Heart left ventricle (tissue), 13 donors: Measurements from ENCODE around the gene DCP2.
A peak's percentile ranks its signal among the peaks of the same experiment; 100 is the strongest.

Experiments used
- CTCF ChIP-seq, 12 donors: fragments of 200-600 bp; sonication (generic) in 4 of 12; IDR thresholded peaks; one replicate each; pipeline versions ENCODE4 v1.5.0 to v1.8.0; 2018 to 2022; ENCODE audit warnings: antibody characterized with exemption in 12 of 12, mild to moderate bottlenecking in 5 of 12
- POLR2A ChIP-seq, 2 donors: fragments of 450-650 bp; IDR thresholded peaks; one replicate each; pipeline ENCODE4 v1.6.1; 2017; ENCODE audit warnings: antibody characterized with exemption in 2 of 2, mild to moderate bottlenecking in 2 of 2, moderate library complexity in 2 of 2
- donor health status: ischemic (EF 13 %, LVEDD 7.1; RV severe dilation, severe dysfunction).
- donor health status: DM: no; HTN: yes; CAD: no.
- donor health status: DM: no; HTN: no; CAD: no.
- donor health status: ischemic (EF 25% LVEDD 6.9; RV normal size, moderate dysfunction).
- donor health status: ischemic (EF 25% LVEDD 5.7; RV mildly dilated, moderate dysfunction).
- donor health status: ischemic (EF 35%, LVEDD 5.7; RV mildly dilated, moderate dysfunction).
- donor health status: nonischemic (EF 11% LVEDD 7.7; RV severe dilation, severe dysfunction).
- donor health status: DM: yes; HTN: yes; CAD: no.
- donor health status: PGD.
- donor health status: ischemic (EF 29% LVEDD 5.4; RV normal size, mild dysfunction).
- donor health status: nonischemic (EF 23%, LVEDD 6.1; RV moderate dilation, normal function).

- TF ChIP-seq CTCF (IDR thresholded peaks at IDR 0.05) (peak; percentile 84 to 96 (median 92)), POLR2A (IDR thresholded peaks at IDR 0.05) (no peak)
Observed at GRCh38 chr5:112995764-112996618, 19.4 kb downstream of the DCP2 start.
